DMS53 (cell line): ENCODE data around the gene FAM107B.
"Not testable (repeated sequence)": the region's sequence is repeated elsewhere in the genome, so short reads cannot be mapped to it uniquely, and the experiment has no call there.

Experiments
- DNase-seq: peaks from one replicate; lab custom pipeline; 2025; lab: John Stamatoyannopoulos, UW

The FAM107B gene

GRCh38 chr10:14736043-14736442 is 38.7 kb downstream of the FAM107B start:
- DNase-seq = no peak

DNA sequence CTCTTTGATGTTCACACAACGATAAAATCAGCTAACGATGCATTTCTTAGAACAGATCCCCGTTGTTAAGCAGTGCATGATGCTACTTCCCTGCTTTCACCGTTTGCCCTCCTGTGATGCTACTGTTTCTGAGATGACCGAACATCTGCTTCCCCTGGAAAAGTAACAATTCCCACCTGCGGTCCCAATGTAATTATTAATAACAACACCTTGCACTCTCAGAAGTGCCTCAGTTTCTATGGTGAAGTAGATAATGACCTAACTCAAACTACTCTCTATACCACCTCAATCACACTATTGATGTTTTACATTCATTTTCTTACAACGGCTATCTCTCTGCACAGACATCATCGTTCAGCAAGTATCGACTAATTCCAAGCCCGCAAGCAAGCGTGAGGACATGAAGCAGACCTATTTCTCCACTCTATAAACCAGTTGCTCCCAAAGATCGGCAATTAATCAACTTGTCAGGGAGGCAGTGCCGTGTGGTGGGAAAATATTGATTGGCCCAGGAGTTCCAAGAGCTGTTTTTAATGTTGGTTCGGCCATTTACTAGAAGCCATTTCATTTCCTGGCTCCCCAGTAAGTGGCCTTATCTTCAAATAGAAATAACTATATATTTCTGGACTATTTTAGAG is 42.7 kb downstream of the FAM107B start:
- no peak for DNase-seq

- DNase-seq = no peak
Measured at GRCh38 chr10:14728346-14728745, 46.4 kb downstream of the FAM107B start.

GRCh38 chr10:14727924-14728323 is 46.8 kb downstream of the FAM107B start:
- no peak for DNase-seq

GRCh38 chr10:14727465-14727864 is 47.2 kb downstream of the FAM107B start:
- DNase-seq = no peak

DNA sequence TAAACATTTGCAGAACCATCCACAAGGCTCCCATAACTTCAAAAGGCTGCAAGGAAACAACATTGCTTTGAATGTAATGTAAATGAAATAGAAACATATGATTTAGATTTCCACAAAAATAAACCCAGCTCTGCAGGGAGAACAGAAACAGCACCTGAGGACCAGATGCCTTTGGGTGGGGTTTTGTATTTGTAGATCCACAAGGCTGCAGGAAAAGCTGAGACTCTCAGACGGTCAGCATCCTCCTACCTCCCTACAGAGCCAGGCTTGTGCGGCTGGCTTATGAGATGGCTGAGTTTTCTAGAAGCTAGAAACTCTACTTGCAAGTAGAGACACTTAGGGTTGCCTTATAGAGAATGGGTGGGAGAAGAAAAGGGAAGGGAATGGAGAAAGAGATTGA is 49.8 kb downstream of the FAM107B start:
- DNase-seq = no peak

DNA sequence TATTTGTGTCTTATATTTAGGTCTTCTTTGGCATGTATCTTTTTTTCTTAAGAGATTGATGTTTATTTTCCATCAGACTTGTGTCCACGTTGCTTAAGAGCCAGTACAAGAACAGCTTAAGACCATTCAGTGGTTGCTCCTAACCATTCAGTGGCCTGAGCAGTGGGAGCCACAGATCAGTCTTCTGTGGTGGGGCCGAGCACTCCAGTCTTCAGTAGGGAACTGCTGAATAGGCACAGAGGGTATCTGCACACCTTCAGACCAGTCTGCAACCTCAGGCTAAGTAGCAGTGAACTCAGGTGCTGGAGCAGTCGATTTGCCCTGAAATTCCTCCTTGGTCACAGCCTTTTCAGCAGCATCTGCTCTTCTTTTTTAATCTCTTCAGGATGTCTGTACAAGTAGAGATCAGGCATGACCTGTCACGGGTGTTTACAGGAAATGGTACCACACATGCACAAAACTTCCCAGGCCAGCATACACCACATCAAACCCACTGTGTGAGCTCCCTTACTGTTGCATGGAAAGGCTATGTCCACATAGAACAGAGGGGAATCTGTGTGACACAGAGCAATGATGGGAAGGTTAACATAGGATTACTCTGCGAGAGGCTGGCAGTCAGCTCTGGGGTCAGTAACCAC is 51.5 kb downstream of the FAM107B start:
- DNase-seq = no peak

DNA sequence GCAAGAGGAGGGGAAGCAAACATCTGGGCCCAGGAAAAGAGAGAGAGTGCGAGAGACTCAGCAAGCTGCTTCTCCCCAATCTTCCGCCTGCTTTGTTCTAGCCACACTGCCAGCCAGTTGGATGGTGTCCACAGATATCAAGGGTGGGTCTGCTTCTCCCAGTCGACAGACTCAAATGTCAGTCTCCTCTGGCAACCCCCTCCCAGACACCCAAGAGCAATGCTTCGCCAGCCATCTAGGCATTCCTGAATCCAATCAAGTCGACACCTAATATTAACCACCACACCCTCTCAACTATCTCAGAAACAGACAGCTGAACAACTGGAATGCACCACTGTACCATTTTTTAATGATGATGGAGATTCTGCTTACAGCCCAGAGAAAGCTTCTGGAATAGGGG is 57.1 kb downstream of the FAM107B start:
- DNase-seq = no peak

DNA sequence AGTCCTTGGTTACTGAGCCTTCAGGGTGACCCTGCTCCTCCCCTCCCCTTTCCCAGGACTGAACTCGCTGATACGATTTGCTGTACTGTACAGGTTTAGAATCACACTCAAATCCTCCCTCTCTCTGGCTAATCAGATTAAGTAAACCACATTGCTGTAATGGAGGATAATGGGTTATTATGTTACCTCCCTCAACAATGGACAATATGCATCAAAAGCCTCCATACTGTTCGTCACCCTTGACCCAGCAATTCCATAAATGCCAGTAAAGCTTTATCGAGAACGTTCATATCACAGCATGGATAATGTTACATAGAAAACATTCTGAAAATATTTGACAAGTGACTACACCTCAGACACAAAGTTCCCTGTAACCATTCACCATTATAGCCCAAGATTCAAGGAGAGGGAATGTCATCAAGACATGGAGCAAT is 61.7 kb downstream of the FAM107B start:
- DNase-seq = no peak

- DNase-seq = not testable (repeated sequence)
Measured at GRCh38 chr10:14709344-14709743, 65.4 kb downstream of the FAM107B start.

DNA sequence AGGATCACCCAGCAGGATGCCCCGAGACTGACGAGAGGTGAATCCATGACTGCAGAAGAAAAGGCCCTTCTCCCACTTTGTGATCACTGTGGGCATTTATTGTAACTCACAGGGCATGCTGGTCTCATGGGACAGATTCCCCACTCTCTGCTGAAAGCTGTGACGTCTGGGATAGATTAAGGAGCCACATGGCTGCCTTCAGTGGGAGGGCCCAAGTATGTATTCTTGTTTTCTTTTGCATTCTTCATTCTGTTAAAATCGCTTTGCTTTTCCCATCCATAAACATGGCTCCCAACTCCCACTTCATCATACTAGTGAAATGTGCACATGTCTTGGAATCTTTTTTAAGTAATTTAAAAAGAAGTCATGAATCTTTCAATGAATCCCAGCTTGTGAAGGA is 67.2 kb downstream of the FAM107B start:
- DNase-seq = no peak

DNA sequence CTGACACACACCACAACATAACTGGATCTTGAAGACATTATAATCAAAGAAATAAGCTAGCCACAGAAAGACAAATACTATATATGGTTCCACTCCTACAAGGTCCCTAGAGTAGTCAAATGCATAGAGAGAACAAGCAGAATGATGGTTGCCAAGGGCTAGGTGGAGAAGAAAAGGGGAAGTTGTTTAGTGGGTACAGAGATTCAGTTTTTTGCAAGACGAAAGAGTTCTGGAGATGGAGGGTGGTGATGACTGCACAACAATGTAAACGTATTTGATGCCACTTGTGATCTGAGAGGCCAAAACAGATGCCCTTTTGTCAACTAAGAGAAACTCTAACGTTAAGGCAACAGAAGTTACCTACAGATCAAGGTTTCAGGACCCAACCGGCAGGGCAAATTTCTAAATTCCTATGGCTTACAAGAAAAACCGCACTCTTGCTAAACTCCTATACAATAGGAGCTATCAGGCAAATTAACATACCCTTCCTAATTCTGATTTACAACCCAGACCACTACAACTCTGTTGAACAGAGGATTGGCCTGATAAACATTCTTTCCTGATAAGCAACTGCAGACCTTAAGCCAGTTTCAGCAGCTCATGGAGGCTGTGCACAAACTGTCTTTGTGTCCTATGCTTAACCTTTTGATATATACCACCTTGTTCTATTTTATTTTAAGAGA is 69.0 kb downstream of the FAM107B start:
- no peak for DNase-seq

DNA sequence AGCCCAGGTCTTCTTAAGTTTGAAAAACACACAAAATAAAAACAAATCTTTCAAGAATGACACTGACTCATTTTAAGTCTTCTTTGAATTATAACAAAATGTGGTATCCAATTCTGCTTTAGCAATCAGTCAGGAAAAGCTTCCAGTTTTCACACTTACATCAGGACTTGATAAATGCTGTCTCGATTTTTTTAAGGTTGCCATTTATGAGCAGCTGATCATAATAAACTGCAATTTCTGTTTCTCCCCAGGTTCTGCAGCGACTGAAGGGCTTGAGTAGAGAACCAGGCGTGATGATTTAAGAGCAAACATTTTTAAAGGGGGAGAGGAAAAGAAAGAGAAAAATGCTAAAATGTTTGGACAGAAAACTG is 71.1 kb downstream of the FAM107B start:
- DNase-seq = no peak

DNA sequence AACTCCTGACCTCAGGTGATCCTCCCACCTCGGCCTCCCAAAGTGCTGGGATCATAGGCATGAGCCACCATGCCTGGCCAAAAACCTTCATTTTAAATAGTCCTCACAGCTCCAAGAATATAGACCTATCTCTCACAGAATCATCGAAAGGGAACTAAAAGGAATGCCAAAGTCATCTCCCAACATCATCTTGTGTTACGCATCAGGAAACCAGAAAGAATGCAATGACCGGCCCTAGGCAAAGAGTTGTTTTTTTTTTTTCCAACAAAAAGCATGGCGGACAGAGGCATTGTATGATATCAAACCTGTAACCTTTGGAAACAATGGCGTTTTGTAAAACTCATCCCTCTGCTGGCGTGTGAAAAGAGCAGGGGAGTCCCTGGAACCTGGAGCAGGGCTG is 73.2 kb downstream of the FAM107B start:
- DNase-seq = no peak

DNA sequence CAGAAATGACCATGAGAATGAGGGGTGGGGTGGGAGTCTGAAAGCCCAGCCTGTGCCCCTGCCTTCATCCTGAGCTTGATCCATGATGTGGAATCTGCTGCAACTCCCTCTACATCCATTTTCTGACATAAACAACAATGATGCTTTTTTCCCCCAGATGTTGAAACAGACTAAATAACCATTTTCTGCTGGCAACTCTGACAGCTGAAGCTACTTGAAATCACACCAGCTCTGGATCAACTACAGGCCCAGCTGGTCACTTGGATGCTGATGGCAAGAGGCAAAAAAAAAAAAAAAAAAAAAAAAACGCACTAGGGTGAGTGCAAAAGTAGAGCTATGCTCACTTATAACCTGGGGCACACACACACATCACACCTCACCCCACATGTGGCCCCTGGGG is 74.2 kb downstream of the FAM107B start:
- DNase-seq = no peak

DNA sequence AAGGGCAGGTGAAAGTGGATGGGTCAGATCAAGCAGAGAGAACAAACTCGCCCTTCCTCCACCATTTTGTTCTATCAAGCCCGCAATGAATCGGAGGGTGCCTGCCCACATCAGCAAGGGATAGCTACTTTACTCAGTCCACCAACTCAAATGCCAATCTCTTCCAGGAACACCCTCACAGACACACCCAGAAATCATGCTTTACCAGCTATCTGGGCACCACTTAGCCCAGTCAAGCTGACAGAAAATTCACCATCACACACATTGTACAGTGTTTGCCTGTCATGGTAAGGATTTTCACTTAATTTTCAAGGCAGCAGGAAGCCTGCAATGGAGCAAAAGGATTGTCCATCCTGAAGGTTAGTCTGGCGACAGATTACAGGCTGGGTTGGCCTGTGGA is 75.2 kb downstream of the FAM107B start:
- DNase-seq = no peak

GRCh38 chr10:14698829-14699170 is 75.9 kb downstream of the FAM107B start:
- DNase-seq = no peak

GRCh38 chr10:14698111-14698828 is 76.4 kb downstream of the FAM107B start:
- DNase-seq = no peak

DNA sequence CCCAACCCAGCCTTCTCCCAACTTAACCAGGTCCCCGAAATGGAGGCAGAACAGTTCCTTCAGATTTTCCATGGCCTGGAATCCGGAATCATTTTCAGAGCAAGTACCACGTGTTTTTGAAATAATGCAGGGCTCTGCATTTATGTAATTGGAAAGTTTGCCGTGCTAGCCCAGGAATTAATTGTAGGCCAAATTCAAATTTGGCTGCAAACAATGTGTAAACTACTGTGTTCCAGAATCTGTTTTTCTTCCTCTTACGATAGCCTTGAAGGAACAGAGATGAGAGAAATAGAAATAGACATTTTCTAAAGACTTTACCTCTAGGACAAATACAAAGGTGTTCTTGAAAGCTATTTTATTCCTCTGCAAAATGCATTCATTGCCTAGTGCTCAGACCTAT is 77.4 kb downstream of the FAM107B start:
- DNase-seq = no peak

- no peak for DNase-seq
Measured at GRCh38 chr10:14696821-14697220, 77.9 kb downstream of the FAM107B start.

DNA sequence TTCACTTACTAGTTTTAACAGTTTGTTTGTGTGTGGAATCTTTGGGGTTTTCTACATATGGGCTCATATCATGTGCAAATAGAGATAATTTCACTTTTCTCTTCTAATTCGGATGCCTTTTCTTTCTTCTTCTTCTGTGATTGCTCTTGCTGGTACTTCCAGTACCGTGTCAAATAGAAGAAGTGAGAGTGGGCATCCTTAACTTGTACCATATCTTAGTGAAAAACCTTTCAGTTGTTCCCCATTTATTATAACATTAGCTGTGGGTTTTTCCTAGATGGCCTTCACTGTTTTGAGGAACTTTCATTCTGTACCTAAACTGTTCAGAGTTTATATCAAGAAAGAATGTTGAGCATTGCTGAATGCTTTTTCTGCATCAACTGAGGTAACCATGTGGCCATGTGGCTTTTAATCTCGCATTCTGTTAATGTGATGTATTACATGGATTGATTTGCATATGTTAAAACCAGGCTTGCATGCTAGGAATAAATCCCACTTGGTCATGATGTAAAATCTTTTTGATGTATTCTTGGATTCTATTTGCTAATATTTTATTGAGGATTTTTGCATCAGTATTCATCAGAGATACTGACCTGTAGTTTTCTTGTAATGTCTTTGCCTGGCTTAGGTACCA is 78.7 kb downstream of the FAM107B start:
- no peak for DNase-seq

DNA sequence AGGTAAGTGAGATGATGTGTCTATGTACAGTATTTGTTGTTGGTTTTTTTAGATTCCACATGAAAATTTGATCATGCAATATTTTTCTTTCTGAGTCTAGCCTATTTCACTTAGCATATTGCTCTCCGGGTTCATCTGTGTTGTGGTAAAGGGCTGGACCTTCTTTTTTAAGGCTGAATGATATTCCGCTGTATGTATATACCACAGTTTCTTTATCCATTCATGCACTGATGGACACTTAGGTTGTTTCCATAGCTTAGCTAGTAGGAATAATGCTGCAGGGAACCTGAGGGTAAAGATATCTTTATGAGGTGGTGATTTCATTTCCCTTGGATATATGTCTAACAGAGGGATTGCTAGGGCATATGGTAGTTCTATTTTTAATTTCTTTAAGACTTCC is 80.8 kb downstream of the FAM107B start:
- DNase-seq = no peak
